ENCODE results near the gene EXT2.
A peak's percentile ranks its signal among the peaks of the same experiment; 100 is the strongest.

The EXT2 gene

DNA sequence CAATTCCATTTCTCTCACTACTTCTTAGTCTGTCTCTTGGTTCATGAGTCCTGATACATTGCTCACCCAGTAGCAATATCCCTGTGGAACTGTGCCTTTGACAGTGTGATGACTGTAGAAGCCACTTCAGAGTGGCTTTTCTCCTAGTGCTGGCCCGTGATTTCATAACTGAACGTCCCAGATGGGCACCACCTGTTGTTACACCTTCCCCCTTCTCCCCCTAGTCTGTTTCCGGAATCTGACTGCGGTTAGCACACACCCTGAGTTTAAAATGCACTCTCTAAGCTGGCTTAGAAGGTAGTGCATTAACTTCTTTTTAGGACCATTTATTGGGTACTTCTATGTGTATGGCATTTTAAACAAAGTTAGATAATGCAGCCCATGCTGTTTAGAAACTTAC lies 131.5 kb downstream of the EXT2 start:
- H3K27ac ChIP-seq: no peak overlapping the region
- TF ChIP-seq, protein P1, sequence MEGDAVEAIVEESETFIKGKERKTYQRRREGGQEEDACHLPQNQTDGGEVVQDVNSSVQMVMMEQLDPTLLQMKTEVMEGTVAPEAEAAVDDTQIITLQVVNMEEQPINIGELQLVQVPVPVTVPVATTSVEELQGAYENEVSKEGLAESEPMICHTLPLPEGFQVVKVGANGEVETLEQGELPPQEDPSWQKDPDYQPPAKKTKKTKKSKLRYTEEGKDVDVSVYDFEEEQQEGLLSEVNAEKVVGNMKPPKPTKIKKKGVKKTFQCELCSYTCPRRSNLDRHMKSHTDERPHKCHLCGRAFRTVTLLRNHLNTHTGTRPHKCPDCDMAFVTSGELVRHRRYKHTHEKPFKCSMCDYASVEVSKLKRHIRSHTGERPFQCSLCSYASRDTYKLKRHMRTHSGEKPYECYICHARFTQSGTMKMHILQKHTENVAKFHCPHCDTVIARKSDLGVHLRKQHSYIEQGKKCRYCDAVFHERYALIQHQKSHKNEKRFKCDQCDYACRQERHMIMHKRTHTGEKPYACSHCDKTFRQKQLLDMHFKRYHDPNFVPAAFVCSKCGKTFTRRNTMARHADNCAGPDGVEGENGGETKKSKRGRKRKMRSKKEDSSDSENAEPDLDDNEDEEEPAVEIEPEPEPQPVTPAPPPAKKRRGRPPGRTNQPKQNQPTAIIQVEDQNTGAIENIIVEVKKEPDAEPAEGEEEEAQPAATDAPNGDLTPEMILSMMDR (conservative IDR thresholded peaks at IDR 0.05): no peak

- TF ChIP-seq, protein P1 (conservative IDR thresholded peaks at IDR 0.05): no peak
Measured at GRCh38 chr11:44228379-44228778, 132.9 kb downstream of the EXT2 start.

DNA sequence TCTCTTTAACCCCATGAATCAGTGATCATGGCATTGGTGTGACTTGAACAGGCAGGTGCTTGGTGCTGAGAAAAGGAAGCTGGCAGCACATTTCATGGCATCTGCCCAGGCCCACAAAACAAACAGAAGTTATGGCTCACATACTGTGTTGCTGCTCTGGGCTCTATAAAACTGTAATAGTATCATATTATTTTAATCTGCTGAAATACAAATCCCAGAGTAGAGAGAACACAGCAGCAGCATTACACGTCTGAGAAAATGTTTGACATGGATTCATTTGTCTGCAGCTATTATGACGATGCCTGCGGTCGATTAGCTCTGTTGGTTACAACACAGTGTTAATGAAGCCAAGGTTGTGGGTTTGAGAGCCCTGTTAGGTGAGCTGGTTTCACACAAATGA lies 133.6 kb downstream of the EXT2 start:
- H3K27ac ChIP-seq: peak overlapping the region; percentile 20
- TF ChIP-seq, protein P1 (conservative IDR thresholded peaks at IDR 0.05): no peak

More at GRCh38 chr11:44228379-44228778, 132.9 kb downstream of the EXT2 start:
- peak overlapping the region; percentile 20 for H3K27ac ChIP-seq

- TF ChIP-seq, protein P1 (conservative IDR thresholded peaks at IDR 0.05): no peak
- peak overlapping the region; percentile 20; the same call in 1 of the 2 replicates for H3K27ac ChIP-seq
Measured at GRCh38 chr11:44229624-44230023, 134.1 kb downstream of the EXT2 start.

DNA sequence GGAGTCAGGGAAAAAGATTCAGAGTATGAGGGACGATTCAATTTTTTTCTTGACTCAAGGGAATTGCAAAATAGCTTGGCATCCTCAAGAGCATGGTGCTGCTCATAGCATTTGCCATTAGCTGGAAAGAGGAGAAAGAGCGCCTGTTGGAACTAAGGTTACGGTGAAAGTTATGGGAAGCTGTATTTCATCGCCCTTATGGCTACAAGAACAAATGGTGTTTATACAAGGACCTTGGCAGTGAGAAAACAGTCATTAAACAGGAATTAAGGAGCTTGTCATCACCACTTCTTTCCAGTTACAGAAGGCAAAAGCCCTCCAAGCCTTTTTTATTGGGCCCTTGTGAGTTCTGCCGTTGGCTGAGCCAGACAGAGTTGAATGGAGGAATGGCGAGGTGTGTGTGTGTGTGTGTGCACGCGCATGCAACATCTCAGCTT lies 140.3 kb downstream of the EXT2 start:
- H3K27ac ChIP-seq: no peak overlapping the region
- TF ChIP-seq, protein P1 (conservative IDR thresholded peaks at IDR 0.05): no peak

DNA sequence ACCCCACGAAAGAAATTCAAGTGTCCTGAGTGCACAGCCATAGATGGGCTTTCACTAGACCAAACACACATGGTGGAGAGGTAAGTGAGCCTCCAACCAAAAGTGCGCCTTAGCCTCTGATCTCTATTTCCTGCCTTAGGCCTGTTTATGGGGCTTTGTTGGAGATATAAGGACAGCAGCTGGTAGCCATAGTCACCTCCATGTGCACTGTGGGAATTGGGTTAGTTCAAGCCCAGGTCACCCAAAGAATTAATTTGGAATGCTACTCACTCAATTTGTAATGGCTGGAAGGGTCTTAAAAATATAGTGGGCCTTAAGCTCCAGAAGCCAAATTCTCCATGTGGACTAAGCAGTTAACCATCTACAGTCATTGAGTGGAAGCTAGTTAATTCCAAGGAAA lies 140.8 kb downstream of the EXT2 start:
- TF ChIP-seq, protein P1 (conservative IDR thresholded peaks at IDR 0.05): no peak
- H3K27ac ChIP-seq: no peak overlapping the region

GRCh38 chr11:44237156-44237555 lies 141.7 kb downstream of the EXT2 start:
- H3K27ac ChIP-seq: no peak overlapping the region
- TF ChIP-seq, protein P1 (conservative IDR thresholded peaks at IDR 0.05): no peak
